K562 (cell line): ENCODE measurements around the gene CNPY2. TPM values are rescaled to one million over a fixed set of nuclear protein-coding genes. Genes with fewer than 3 reads are reported as not detected.
"Not testable (repeated sequence)": the region's sequence is repeated elsewhere in the genome, so short reads cannot be mapped to it uniquely, and the experiment has no call there.

Experiments
- ATAC-seq: fragments of 200-7000 bp; cut with Tn5 transposase; 3 replicates; pipeline ENCODE4 v1.9.1; 2020; ENCODE audit warnings: moderate library complexity
- BruUV-seq: library from RNA; stranded (reverse); fragments of 400-500 nt; replicated peaks from 2 replicates; lab custom pipeline; 2021; lab: Mats Ljungman, UMichigan
- CTCF ChIA-PET: fragments of 300-600 bp; formaldehyde crosslinking; extraction: SDS; loops from one replicate; lab custom pipeline; 2021; ENCODE audit warnings: low intra/inter-chr PET ratio; lab: Yijun Ruan, JAX
- POLR2A ChIA-PET: fragments of 300-600, 350-650 bp; sonication (Branson Sonifier 250); formaldehyde crosslinking; extraction: SDS; loops from one replicate; lab custom pipeline; 2021; ENCODE audit warnings: antibody characterized with exemption, inconsistent platforms; lab: Yijun Ruan, JAX
- DNase-seq, 4 experiments: peaks; one replicate each; pipeline versions ENCODE4 v3.0.0 to v3.0.0-alpha.2; 2011 to 2018; ENCODE audit warnings: low spot score in 3 of 4, mixed read lengths in 3 of 4; ENCODE audit errors: extremely low read depth in 1 of 4
- FAIRE-seq: peaks from 2 replicates; lab custom pipeline; 2011; peaks lifted over from hg19 to GRCh38; lab: Jason Lieb, UNC
- H2AFZ ChIP-seq: 2 replicates; pipeline ENCODE4 v1.6.0; 2011; ENCODE audit warnings: low read depth, low read length, control low read depth, inconsistent platforms
- H3K27ac ChIP-seq: fragments of 200-600 bp; 3 replicates; pipeline ENCODE4 v1.8.0; 2011; ENCODE audit warnings: low read depth, mild to moderate bottlenecking, control low read depth, inconsistent platforms, low read length, moderate library complexity, mixed read lengths; ENCODE audit errors: extremely low read depth
- H3K27me3 ChIP-seq, 2 experiments: fragments of 300-600 bp in 1 of 2; 2 replicates in 1 of 2; 3 replicates in 1 of 2; pipeline versions ENCODE4 v1.6.0 to v1.8.0; 2011; ENCODE audit warnings: inconsistent platforms in 2 of 2, low read length in 2 of 2, mild to moderate bottlenecking in 1 of 2, mixed read lengths in 1 of 2, moderate library complexity in 1 of 2; ENCODE audit not compliant: control insufficient read depth in 2 of 2, insufficient read depth in 2 of 2
- H3K36me3 ChIP-seq: fragments of 300-600 bp; 3 replicates; pipeline ENCODE4 v1.8.0; 2011; ENCODE audit warnings: mild to moderate bottlenecking, low read length, inconsistent platforms; ENCODE audit not compliant: control insufficient read depth, insufficient read depth
- H3K4me1 ChIP-seq, 2 experiments: fragments of 200-600 bp in 1 of 2; replicated peaks in 1 of 2; 2 replicates in 1 of 2; 3 replicates in 1 of 2; pipeline versions ENCODE4 v1.5.1 to v1.8.0; 2011; ENCODE audit warnings: inconsistent platforms in 2 of 2, low read length in 2 of 2, mild to moderate bottlenecking in 1 of 2, mixed read lengths in 1 of 2, moderate library complexity in 1 of 2; ENCODE audit not compliant: control insufficient read depth in 2 of 2, insufficient read depth in 2 of 2
- H3K4me2 ChIP-seq: 2 replicates; pipeline ENCODE4 v1.6.1; 2011; ENCODE audit warnings: low read length, control low read depth, inconsistent platforms, mixed read lengths; ENCODE audit not compliant: insufficient read depth
- H3K4me3 ChIP-seq: fragments of 200-600 bp; sonication (generic), shearing (Covaris generic); 2 replicates; pipeline ENCODE4 v1.5.1; 2016; ENCODE audit warnings: control low read depth, inconsistent platforms
- H3K79me2 ChIP-seq: fragments of 200-600 bp; 3 replicates; pipeline ENCODE4 v1.8.0; 2011; ENCODE audit warnings: low read length, inconsistent platforms; ENCODE audit not compliant: control insufficient read depth, insufficient read depth
- H3K9ac ChIP-seq, 2 experiments: 2 replicates each; pipeline versions ENCODE4 v1.6.0 to v1.6.1; 2011; ENCODE audit warnings: low read depth in 2 of 2, low read length in 2 of 2, control low read depth in 1 of 2, inconsistent platforms in 1 of 2, mild to moderate bottlenecking in 1 of 2, mixed read lengths in 1 of 2; ENCODE audit not compliant: insufficient read depth in 1 of 2
- H3K9me1 ChIP-seq: one replicate; pipeline ENCODE4 v1.6.0; 2011; ENCODE audit warnings: inconsistent platforms, mild to moderate bottlenecking, low read length, moderate library complexity; ENCODE audit not compliant: control insufficient read depth, insufficient read depth
- H3K9me3 ChIP-seq: replicated peaks from 2 replicates; pipeline ENCODE4 v1.5.1; 2011; ENCODE audit warnings: low read depth, low read length, inconsistent platforms; ENCODE audit not compliant: control insufficient read depth, insufficient read depth
- H4K20me1 ChIP-seq: replicated peaks from 2 replicates; pipeline ENCODE4 v1.6.1; 2011; ENCODE audit warnings: low read length, inconsistent platforms, mixed read lengths; ENCODE audit not compliant: control insufficient read depth, insufficient read depth
- EWSR1 ChIP-seq: fragments of 450-650 bp; IDR thresholded peaks from 2 replicates; pipeline ENCODE4 v1.6.1; 2018; ENCODE audit warnings: borderline replicate concordance, mild to moderate bottlenecking, low read depth, moderate library complexity; ENCODE audit not compliant: partially characterized antibody
- RBM25 ChIP-seq: fragments of 200-400 bp; formaldehyde crosslinking; IDR thresholded peaks from 2 replicates; pipeline ENCODE4 v1.6.1; 2018; ENCODE audit warnings: low read length, low read depth, moderate library complexity; ENCODE audit not compliant: severe bottlenecking
- ZNF121 ChIP-seq: sonication (generic); formaldehyde crosslinking; conservative IDR thresholded peaks from 2 replicates; pipeline ENCODE4 v1.8.0; 2022; ENCODE audit warnings: missing genetic modification reagents
- WGBS: fragments of 100-300 bp; shearing (Covaris generic); methylation state at CpG from one replicate; pipeline ENCODE4 v1.1.6; 2016; ENCODE audit warnings: low coverage, mixed read lengths; ENCODE audit not compliant: insufficient coverage; ENCODE audit errors: missing lambda C conversion rate; 5-methylcytosine and 5-hydroxymethylcytosine counted together
- in situ Hi-C: fragments of 300-500 bp; cut with MboI; formaldehyde crosslinking; loops from 4 replicates; pipeline ENCODE4 v1.15.0; 2018; ENCODE audit warnings: inconsistent platforms, mixed read lengths
- intact Hi-C: fragments of 100-400 bp; cut with micrococcal nuclease; formaldehyde crosslinking; loops from 2 replicates; pipeline ENCODE4 v1.14.2; 2022
- polyA plus RNA-seq, 8 experiments: library from polyadenylated mRNA; depleted of rRNA in 4 of 8; stranded (reverse) in 5 of 8; unstranded in 3 of 8; fragments of >200 nt; fragmentation: Nextera tagmentation in 2 of 8; fragmentation: Illumina TruSeq in 1 of 8; extraction: Ambion mirVana in 2 of 8; extraction: Trizol in 1 of 8; gene quantifications; 2 replicates each; pipeline versions ENCODE4 v1.2.1 to v1.2.3, GENCODE V29; 2011 to 2014; ENCODE audit warnings: inconsistent platforms in 1 of 8, missing spikeins in 1 of 8
- total RNA-seq, 7 experiments: library from RNA; depleted of rRNA in 6 of 7; stranded (reverse); fragments of >200 nt in 6 of 7; fragmentation: Illumina TruSeq in 2 of 7; extraction: Trizol in 2 of 7; gene quantifications; 2 replicates each; pipeline versions ENCODE4 v1.2.1 to v1.2.3, GENCODE V29; 2011 to 2021; ENCODE audit warnings: low replicate concordance in 1 of 7

Gene CNPY2
- total and polyA plus RNA-seq, 9 of the 15 experiments (the other 6 are each of a cell fraction or from before 2014, with no cell fraction given) = 33.8 to 190 (median 138) TPM

DNA sequence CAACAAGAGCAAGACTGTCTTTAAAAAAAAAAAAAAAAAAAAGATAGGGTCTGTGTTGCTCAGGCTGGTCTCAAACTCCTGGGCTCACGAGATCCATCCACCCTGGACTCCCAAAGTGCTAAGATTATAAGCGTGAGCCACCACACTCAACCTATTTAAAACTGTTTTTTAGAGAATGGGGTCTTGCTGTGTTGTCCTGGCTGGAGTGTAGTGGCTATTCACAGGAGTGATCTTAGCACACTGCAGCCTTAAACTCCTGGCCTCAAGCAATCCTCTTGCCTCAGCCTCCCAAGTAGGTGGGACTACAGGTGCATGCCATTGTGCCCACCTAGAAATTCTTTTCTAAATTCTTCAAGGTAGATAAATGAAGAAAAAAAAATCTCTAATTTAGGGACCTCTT is 41.5 kb downstream of the CNPY2 start:
- ATAC-seq = no peak
- no peaks in the 10 kb centered on the region for H4K20me1 ChIP-seq
- H3K79me2 ChIP-seq = no peaks in the 10 kb centered on the region
- no peak overlapping the region for H2AFZ ChIP-seq
- TF ChIP-seq ZNF121 (peak; percentile 85), EWSR1 (no peak), RBM25 (peak; percentile 20)
- TF ChIP-seq, all 486 proteins: peak for 2
- Histone ChIP-seq H3K27ac (no peak overlapping the region), H3K4me1 (no peaks in the 10 kb centered on the region), H3K9me1 (no peaks in the 10 kb centered on the region), H3K27me3 (no peaks in the 10 kb centered on the region), H3K4me3 (no peak overlapping the region), H3K36me3 (peaks cover 91% of the 10 kb centered on the region), H3K9me3 (no peaks in the 10 kb centered on the region), H3K9ac (no peak overlapping the region), H3K4me2 (no peak overlapping the region)
- ChIA-PET CTCF (no interaction called here), POLR2A (no interaction called here)
- DNase-seq (no peak), FAIRE-seq (no peak)
- WGBS = 100% methylated on average over 2 of the region's 2 CpGs
- in situ Hi-C loops = no loop called here
- no TSS peak for BruUV-seq
- intact Hi-C loops = no loop called here

DNA sequence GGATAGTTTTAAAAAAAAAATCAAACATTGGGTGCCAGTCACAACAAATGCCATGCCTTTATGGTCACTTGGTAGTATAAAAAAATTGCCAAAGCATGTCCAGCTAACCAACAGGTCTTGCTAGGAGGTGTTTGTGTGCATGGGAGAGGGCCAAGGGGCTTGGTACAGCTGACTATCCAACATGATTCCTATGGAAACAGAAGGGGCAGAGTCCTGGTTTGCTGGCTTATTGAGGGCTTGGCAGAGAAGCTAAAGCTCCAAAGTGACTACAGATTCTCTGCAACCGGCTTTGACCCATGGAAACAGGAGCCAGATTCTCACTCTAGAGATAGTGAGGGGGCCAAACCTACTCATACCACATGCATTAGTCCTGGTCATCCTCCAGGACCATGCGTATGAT is 43.3 kb downstream of the CNPY2 start:
- ATAC-seq, BruUV-seq, H2AFZ ChIP-seq, POLR2A ChIA-PET, H4K20me1 ChIP-seq, H3K9me1 ChIP-seq, H3K27me3 ChIP-seq, intact Hi-C loops, DNase-seq, H3K27ac ChIP-seq, H3K4me3 ChIP-seq, H3K79me2 ChIP-seq, H3K9me3 ChIP-seq, in situ Hi-C loops, FAIRE-seq, H3K4me1 ChIP-seq, CTCF ChIA-PET, H3K4me2 ChIP-seq, H3K9ac ChIP-seq: not testable (repeated sequence)
- H3K36me3 ChIP-seq = peaks cover 76% of the 10 kb centered on the region
- 88% methylated on average over 2 of the region's 2 CpGs for WGBS
